WTC11 (cell line): ENCODE data around the gene GHRL. TPM values are rescaled to one million over a fixed set of nuclear protein-coding genes. Genes with fewer than 3 reads are reported as not detected.

Experiments
- ATAC-seq: fragments of 200-7000 bp; cut with Tn5 transposase; 2 replicates; pipeline ENCODE4 v1.10.0; 2021; ENCODE audit warnings: mild to moderate bottlenecking, moderate library complexity
- CTCF ChIA-PET: fragments of 300-600 bp; sonication (Branson Sonifier 250); formaldehyde crosslinking; loops from one replicate; lab custom pipeline; 2021; ENCODE audit warnings: antibody characterized with exemption; lab: Charles Lee
- POLR2A ChIA-PET: fragments of 350-600 bp; sonication (Branson Sonifier 250); formaldehyde crosslinking; loops from one replicate; lab custom pipeline; 2021; ENCODE audit warnings: antibody characterized with exemption; lab: Charles Lee
- DNase-seq: peaks from one replicate; pipeline ENCODE4 v3.0.0; 2021; ENCODE audit warnings: low spot score
- H3K27ac Mint-ChIP-seq: 2 replicates; pipeline ENCODE4 v1.8.0; 2021; ENCODE audit warnings: mixed read lengths
- H3K27me3 Mint-ChIP-seq: 2 replicates; pipeline ENCODE4 v1.8.0; 2021; ENCODE audit warnings: low read depth, mild to moderate bottlenecking, moderate library complexity, mixed read lengths
- H3K36me3 Mint-ChIP-seq: 2 replicates; pipeline ENCODE4 v1.8.0; 2021; ENCODE audit warnings: mixed read lengths
- H3K4me1 Mint-ChIP-seq: 2 replicates; pipeline ENCODE4 v1.8.0; 2022; ENCODE audit warnings: mixed read lengths
- H3K4me3 Mint-ChIP-seq: 2 replicates; pipeline ENCODE4 v1.8.0; 2021; ENCODE audit warnings: mild to moderate bottlenecking, moderate library complexity, mixed read lengths
- H3K9me3 Mint-ChIP-seq: 2 replicates; pipeline ENCODE4 v1.8.0; 2021; ENCODE audit warnings: mixed read lengths
- AR ChIP-seq: fragments of 250-450 bp; sonication (Bioruptor Pico); IDR thresholded peaks from 2 replicates; pipeline ENCODE4 v1.9.0; 2021; ENCODE audit warnings: mild to moderate bottlenecking
- E2F4 ChIP-seq: sonication (generic); formaldehyde crosslinking; IDR thresholded peaks from 2 replicates; pipeline ENCODE4 v1.8.1; 2022; ENCODE audit warnings: low read depth, mild to moderate bottlenecking, moderate library complexity, missing genetic modification reagents, borderline replicate concordance
- ERG ChIP-seq: fragments of 250-450 bp; sonication (Bioruptor Pico); IDR thresholded peaks from 2 replicates; pipeline ENCODE4 v1.8.0; 2021; ENCODE audit warnings: mild to moderate bottlenecking
- HMGXB4 ChIP-seq: sonication (generic); formaldehyde crosslinking; IDR thresholded peaks from 2 replicates; pipeline ENCODE4 v1.8.1; 2023; ENCODE audit warnings: mild to moderate bottlenecking, moderate library complexity, missing genetic modification reagents
- IRF1 ChIP-seq: sonication (generic); formaldehyde crosslinking; IDR thresholded peaks from 2 replicates; pipeline ENCODE4 v1.8.0; 2023; ENCODE audit warnings: missing genetic modification reagents
- IRF2 ChIP-seq: sonication (generic); formaldehyde crosslinking; IDR thresholded peaks from 2 replicates; pipeline ENCODE4 v1.8.0; 2022; ENCODE audit warnings: low read depth, missing genetic modification reagents, borderline replicate concordance
- JUN ChIP-seq: sonication (generic); formaldehyde crosslinking; IDR thresholded peaks from 2 replicates; pipeline ENCODE4 v1.8.0; 2023; ENCODE audit warnings: mild to moderate bottlenecking, missing genetic modification reagents
- KAT7 ChIP-seq: sonication (generic); formaldehyde crosslinking; IDR thresholded peaks from 2 replicates; pipeline ENCODE4 v1.8.1; 2023; ENCODE audit warnings: missing genetic modification reagents, mild to moderate bottlenecking, borderline replicate concordance
- MYBL2 ChIP-seq: sonication (generic); formaldehyde crosslinking; IDR thresholded peaks from 2 replicates; pipeline ENCODE4 v1.8.1; 2023; ENCODE audit warnings: mild to moderate bottlenecking, moderate library complexity, missing genetic modification reagents
- PRRX2 ChIP-seq: fragments of 250-450 bp; sonication (Bioruptor Pico); IDR thresholded peaks from 2 replicates; pipeline ENCODE4 v1.8.0; 2021; ENCODE audit warnings: mild to moderate bottlenecking
- RORB ChIP-seq: fragments of 250-450 bp; sonication (Bioruptor Pico); IDR thresholded peaks from 2 replicates; pipeline ENCODE4 v1.9.0; 2021; ENCODE audit warnings: mild to moderate bottlenecking
- SOX15 ChIP-seq: fragments of 250-450 bp; sonication (Bioruptor Pico); IDR thresholded peaks from 2 replicates; pipeline ENCODE4 v1.9.0; 2021; ENCODE audit warnings: mild to moderate bottlenecking
- TCF7 ChIP-seq: sonication (generic); formaldehyde crosslinking; IDR thresholded peaks from 2 replicates; pipeline ENCODE4 v1.8.0; 2022; ENCODE audit warnings: mild to moderate bottlenecking, low read depth, missing genetic modification reagents, moderate library complexity
- TP53 ChIP-seq: sonication (generic); formaldehyde crosslinking; IDR thresholded peaks from 2 replicates; pipeline ENCODE4 v1.8.1; 2023; ENCODE audit warnings: mild to moderate bottlenecking, missing genetic modification reagents
- ZBTB21 ChIP-seq: sonication (generic); formaldehyde crosslinking; IDR thresholded peaks from 2 replicates; pipeline ENCODE4 v1.8.1; 2023; ENCODE audit warnings: mild to moderate bottlenecking, missing genetic modification reagents, borderline replicate concordance
- ZMAT4 ChIP-seq: fragments of 250-450 bp; sonication (Bioruptor Pico); IDR thresholded peaks from 2 replicates; pipeline ENCODE4 v1.9.0; 2021; ENCODE audit warnings: mild to moderate bottlenecking
- ZNF281 ChIP-seq: sonication (generic); formaldehyde crosslinking; IDR thresholded peaks from 2 replicates; pipeline ENCODE4 v1.8.0; 2023; ENCODE audit warnings: mild to moderate bottlenecking, missing genetic modification reagents
- ZNF512 ChIP-seq: sonication (generic); formaldehyde crosslinking; IDR thresholded peaks from 2 replicates; pipeline ENCODE4 v1.8.1; 2022; ENCODE audit warnings: missing genetic modification reagents, borderline replicate concordance
- ZSCAN18 ChIP-seq: fragments of 250-450 bp; sonication (Bioruptor Pico); IDR thresholded peaks from 2 replicates; pipeline ENCODE4 v2.1.2; 2022; ENCODE audit warnings: mild to moderate bottlenecking, moderate library complexity
- total RNA-seq: library from RNA; stranded (reverse); gene quantifications from 3 replicates; pipeline ENCODE4 v1.2.3, GENCODE V29; 2021

GHRL gene
- total RNA-seq, 1 experiment from 2014 or later: 0.35 TPM

GRCh38 chr3:10306156-10306555 lies 13.4 kb upstream of the GHRL start (continued):
- TF ChIP-seq HMGXB4 (CRISPR knock-in tag) (no peak), IRF2 (CRISPR knock-in tag) (no peak), ZNF512 (no peak), JUN (CRISPR knock-in tag) (no peak), RORB (CRISPR knock-in tag) (no peak), ZBTB21 (CRISPR knock-in tag) (no peak), SOX15 (CRISPR knock-in tag) (no peak), ZMAT4 (CRISPR knock-in tag) (no peak), MYBL2 (CRISPR knock-in tag) (no peak), TCF7 (CRISPR knock-in tag) (no peak), ZSCAN18 (CRISPR knock-in tag) (no peak), AR (CRISPR knock-in tag) (no peak), E2F4 (CRISPR knock-in tag) (no peak)

- H3K36me3 Mint-ChIP-seq: peaks cover 83% of the 10 kb centered on the region
- CTCF ChIA-PET: no interaction called here
- no peak overlapping the region for H3K4me3 Mint-ChIP-seq
- TF ChIP-seq IRF1 (CRISPR knock-in tag) (no peak), KAT7 (CRISPR knock-in tag) (no peak), ERG (CRISPR knock-in tag) (no peak), AR (CRISPR knock-in tag) (no peak), ZNF281 (CRISPR knock-in tag) (no peak), PRRX2 (CRISPR knock-in tag) (no peak), TP53 (CRISPR knock-in tag) (no peak)
Observed at GRCh38 chr3:10305331-10305902, 12.7 kb upstream of the GHRL start.

More at GRCh38 chr3:10305331-10305902, 12.7 kb upstream of the GHRL start:
- ATAC-seq: no peak
- DNase-seq: no peak
- H3K27ac Mint-ChIP-seq: no peak overlapping the region
- POLR2A ChIA-PET: no interaction called here
- no peaks in the 10 kb centered on the region for H3K27me3 Mint-ChIP-seq
- H3K9me3 Mint-ChIP-seq: no peaks in the 10 kb centered on the region
- H3K4me1 Mint-ChIP-seq: no peaks in the 10 kb centered on the region
